ENCODE results near the gene TREML4. TPM values are rescaled to one million over a fixed set of nuclear protein-coding genes. Genes with fewer than 3 reads are reported as not detected.
"Not testable (repeated sequence)": the region's sequence is repeated elsewhere in the genome, so short reads cannot be mapped to it uniquely, and the experiment has no call there.

The TREML4 gene, protein sequence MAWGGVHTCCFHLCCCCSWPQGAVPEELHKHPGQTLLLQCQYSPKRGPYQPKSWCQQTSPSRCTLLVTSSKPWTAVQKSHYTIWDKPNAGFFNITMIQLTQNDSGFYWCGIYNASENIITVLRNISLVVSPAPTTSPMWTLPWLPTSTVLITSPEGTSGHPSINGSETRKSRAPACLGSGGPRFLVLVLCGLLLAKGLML
- not detected for total RNA-seq

GRCh38 chr6:41228096-41228495, at the start of gene TREML4:
TREML4 (plus strand) TSS chr6:41228349; CDS start chr6:41228428, 79 bp downstream.
- no peak for DNase-seq
- H3K27me3 Mint-ChIP-seq (ENCODE audit: low read depth) = no peaks in the 10 kb centered on the region
- CTCF ChIA-PET = interaction anchor here (1.4 kb wide), 1 partner anchor 46 kb away, joined by 3 read pairs; no protein-coding TSS in a partner anchor

DNA sequence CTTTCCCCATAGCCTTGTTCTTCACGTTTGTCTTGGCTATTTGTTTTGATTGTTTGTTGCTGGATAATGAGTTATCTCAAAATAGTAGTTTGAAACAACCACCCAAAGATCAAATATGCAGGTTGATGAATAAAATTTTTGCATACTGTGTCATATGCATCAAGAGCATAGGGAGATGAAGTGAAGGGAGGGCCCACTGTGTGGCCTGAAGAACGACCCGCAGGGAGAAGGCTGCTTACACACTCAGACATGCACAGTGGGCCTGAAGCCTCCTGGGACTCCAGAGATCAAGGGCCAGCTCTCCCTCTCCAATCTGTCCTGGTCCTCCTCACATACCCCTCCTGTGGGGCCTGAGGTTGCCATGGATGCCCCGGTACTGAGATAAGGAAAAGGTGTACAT, 49.0 kb upstream of the TREML4 start:
- intact Hi-C loops (cut with micrococcal nuclease) = no loop called here
- CTCF ChIA-PET = interaction anchor here (0.6 to 0.9 kb wide), 2 partner anchors 23 to 119 kb away, joined by 3 read pairs; no protein-coding TSS in a partner anchor
- H3K4me1 Mint-ChIP-seq (ENCODE audit: low read depth) = peaks cover 11% of the 10 kb centered on the region
- no peak overlapping the region for H3K4me3 Mint-ChIP-seq
- no peak for DNase-seq
- no peak overlapping the region for H3K27ac Mint-ChIP-seq
- H3K27me3 Mint-ChIP-seq (ENCODE audit: low read depth) = no peaks in the 10 kb centered on the region
- H3K9me3 Mint-ChIP-seq = no peaks in the 10 kb centered on the region
- no peaks in the 10 kb centered on the region for H3K36me3 Mint-ChIP-seq (ENCODE audit: low read depth)

More at GRCh38 chr6:41228096-41228495, at the start of gene TREML4:
- peak within 1 kb of the TSS; percentile 2 for H3K27ac Mint-ChIP-seq
- no peaks in the 10 kb centered on the region for H3K4me1 Mint-ChIP-seq (ENCODE audit: low read depth)
- no peaks in the 10 kb centered on the region for H3K9me3 Mint-ChIP-seq
- no peak within 1 kb of the TSS for H3K4me3 Mint-ChIP-seq
- intact Hi-C loops (cut with micrococcal nuclease) = no loop called here
- H3K36me3 Mint-ChIP-seq (ENCODE audit: low read depth) = no peaks in the 10 kb centered on the region

DNA sequence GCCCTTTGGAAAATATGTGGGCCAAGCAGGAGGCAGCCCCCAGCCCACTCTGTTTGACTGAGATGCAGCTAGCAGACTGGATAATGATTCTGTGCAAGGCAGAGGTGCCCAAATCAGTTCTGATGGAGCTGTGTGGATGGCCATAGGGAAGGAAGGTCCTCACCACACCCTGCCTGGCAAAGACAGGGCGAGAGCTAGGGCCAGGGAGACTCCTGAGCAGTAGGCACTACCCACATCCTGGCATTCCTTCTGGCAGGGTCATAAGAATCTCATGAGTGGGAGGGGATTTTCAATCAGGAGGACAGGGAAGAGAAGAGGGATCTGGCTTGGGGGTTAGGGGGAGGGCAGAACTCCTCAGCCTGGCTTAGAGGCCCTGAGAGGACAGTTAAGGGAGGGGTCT, 46.6 kb upstream of the TREML4 start:
- Mint-ChIP-seq H3K9me3 (no peaks in the 10 kb centered on the region), H3K36me3 (ENCODE audit: low read depth) (no peaks in the 10 kb centered on the region), H3K27ac (no peak overlapping the region), H3K4me1 (ENCODE audit: low read depth) (peaks cover 19% of the 10 kb centered on the region), H3K4me3 (no peak overlapping the region), H3K27me3 (ENCODE audit: low read depth) (no peaks in the 10 kb centered on the region)
- intact Hi-C loops (cut with micrococcal nuclease) = no loop called here
- CTCF ChIA-PET = interaction anchor here (0.6 to 2.0 kb wide), 20 partner anchors 8 to 177 kb away, joined by 3 to 13 read pairs (median 4); partner anchors contain the start of genes APOBEC2 and TREML4
- DNase-seq = no peak

GRCh38 chr6:41182069-41183034, 45.8 kb upstream of the TREML4 start:
- Mint-ChIP-seq H3K4me3 (no peak overlapping the region), H3K27ac (no peak overlapping the region), H3K36me3 (ENCODE audit: low read depth) (no peaks in the 10 kb centered on the region), H3K27me3 (ENCODE audit: low read depth) (no peaks in the 10 kb centered on the region), H3K4me1 (ENCODE audit: low read depth) (peaks cover 24% of the 10 kb centered on the region), H3K9me3 (no peaks in the 10 kb centered on the region)
- peak; percentile 74 for DNase-seq
- intact Hi-C loops (cut with micrococcal nuclease) = loop anchor here (1.0 to 2.0 kb wide), 4 partner anchors 90 to 176 kb away; partner anchors contain the start of genes NFYA and OARD1
- CTCF ChIA-PET = interaction anchor here (0.6 to 2.7 kb wide), 37 partner anchors 8 to 155 kb away, joined by 3 to 13 read pairs (median 4); partner anchors contain the start of genes APOBEC2, TREML2 and TREML4

DNA sequence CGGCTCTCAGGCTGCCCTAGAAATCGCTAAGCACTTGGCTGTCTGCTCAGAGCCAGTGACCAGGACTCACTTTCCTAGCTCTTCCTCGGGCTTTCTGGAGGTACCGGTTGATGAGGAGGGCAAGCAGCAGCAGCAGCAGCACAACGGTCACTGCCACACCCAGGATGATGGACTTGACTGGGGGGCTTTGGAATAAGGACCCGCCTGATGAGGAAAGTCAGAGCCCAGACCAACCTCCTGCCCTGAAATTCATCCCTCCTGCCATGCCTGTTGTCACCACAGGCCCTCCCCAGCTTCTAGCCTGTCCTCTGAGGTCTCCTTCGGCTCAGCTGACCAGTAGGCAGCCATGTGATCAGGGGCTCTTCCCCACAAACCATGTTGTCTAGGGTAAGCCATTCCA, 43.4 kb upstream of the TREML4 start:
- peaks cover 4% of the 10 kb centered on the region for H3K9me3 Mint-ChIP-seq
- no peak overlapping the region for H3K4me3 Mint-ChIP-seq
- H3K4me1 Mint-ChIP-seq (ENCODE audit: low read depth) = peaks cover 31% of the 10 kb centered on the region
- H3K27me3 Mint-ChIP-seq (ENCODE audit: low read depth) = no peaks in the 10 kb centered on the region
- H3K27ac Mint-ChIP-seq = no peak overlapping the region
- no peak for DNase-seq
- CTCF ChIA-PET = interaction anchor here (0.7 kb wide), 1 partner anchor 111 kb away, joined by 3 read pairs; no protein-coding TSS in a partner anchor
- H3K36me3 Mint-ChIP-seq (ENCODE audit: low read depth) = peaks cover under 1% of the 10 kb centered on the region
- intact Hi-C loops (cut with micrococcal nuclease) = no loop called here

- intact Hi-C loops (cut with micrococcal nuclease) = no loop called here
- H3K36me3 Mint-ChIP-seq (ENCODE audit: low read depth) = peaks cover 8% of the 10 kb centered on the region
- H3K4me1 Mint-ChIP-seq (ENCODE audit: low read depth) = peaks cover 31% of the 10 kb centered on the region
Observed at GRCh38 chr6:41186031-41186562, 42.1 kb upstream of the TREML4 start.

GRCh38 chr6:41187924-41188886, 39.9 kb upstream of the TREML4 start:
- H3K27ac Mint-ChIP-seq = no peak overlapping the region
- intact Hi-C loops (cut with micrococcal nuclease) = no loop called here
- no peaks in the 10 kb centered on the region for H3K27me3 Mint-ChIP-seq (ENCODE audit: low read depth)
- H3K36me3 Mint-ChIP-seq (ENCODE audit: low read depth) = peaks cover 10% of the 10 kb centered on the region
- CTCF ChIA-PET = interaction anchor here (0.6 to 1.7 kb wide), 5 partner anchors 9 to 131 kb away, joined by 3 to 8 read pairs (median 3); no protein-coding TSS in a partner anchor
- peaks cover 10% of the 10 kb centered on the region for H3K9me3 Mint-ChIP-seq
- no peak for DNase-seq
- no peak overlapping the region for H3K4me3 Mint-ChIP-seq
- H3K4me1 Mint-ChIP-seq (ENCODE audit: low read depth) = peaks cover 20% of the 10 kb centered on the region

More at GRCh38 chr6:41186031-41186562, 42.1 kb upstream of the TREML4 start:
- no peak overlapping the region for H3K4me3 Mint-ChIP-seq
- no peak for DNase-seq
- H3K27ac Mint-ChIP-seq = no peak overlapping the region
- H3K9me3 Mint-ChIP-seq = peaks cover 10% of the 10 kb centered on the region
- no peaks in the 10 kb centered on the region for H3K27me3 Mint-ChIP-seq (ENCODE audit: low read depth)
- CTCF ChIA-PET = interaction anchor here (0.8 to 1.7 kb wide), 3 partner anchors 8 to 93 kb away, joined by 3 to 8 read pairs (median 3); no protein-coding TSS in a partner anchor

GRCh38 chr6:41189046-41189445, 39.1 kb upstream of the TREML4 start:
- not testable (repeated sequence) for DNase-seq
- H3K9me3 Mint-ChIP-seq = peaks cover 10% of the 10 kb centered on the region

DNA sequence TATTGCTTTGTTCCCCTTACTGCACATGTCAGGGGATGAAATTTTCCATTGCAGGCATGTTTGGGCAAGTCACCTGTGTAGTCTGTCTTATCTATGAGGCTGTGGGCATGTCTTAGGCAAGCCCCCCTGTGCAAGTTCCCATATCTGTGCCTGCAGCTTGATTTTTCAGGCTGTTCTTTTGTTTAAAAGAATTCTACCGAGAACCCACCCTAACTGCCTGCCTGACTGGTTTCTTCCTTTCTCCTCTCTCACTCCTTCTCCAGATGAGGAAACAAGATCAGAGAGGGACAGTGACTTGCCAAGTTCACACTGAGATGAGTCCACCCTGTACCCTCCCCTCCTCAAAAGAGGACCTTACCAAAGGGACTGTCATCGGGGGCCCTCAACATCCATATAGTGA, 38.2 kb upstream of the TREML4 start:
- Mint-ChIP-seq H3K27ac (peak overlapping the region; percentile 57), H3K4me1 (ENCODE audit: low read depth) (peaks cover 31% of the 10 kb centered on the region)
- intact Hi-C loops (cut with micrococcal nuclease) = no loop called here

More at GRCh38 chr6:41189046-41189445, 39.1 kb upstream of the TREML4 start:
- H3K4me3 Mint-ChIP-seq; intact Hi-C loops (cut with micrococcal nuclease); H3K36me3 Mint-ChIP-seq (ENCODE audit: low read depth); H3K27me3 Mint-ChIP-seq (ENCODE audit: low read depth); H3K27ac Mint-ChIP-seq: not testable (repeated sequence)
- peaks cover 23% of the 10 kb centered on the region for H3K4me1 Mint-ChIP-seq (ENCODE audit: low read depth)
- CTCF ChIA-PET = interaction anchor here (0.6 to 1.4 kb wide), 3 partner anchors 8 to 131 kb away, joined by 3 to 4 read pairs (median 3); no protein-coding TSS in a partner anchor

DNA sequence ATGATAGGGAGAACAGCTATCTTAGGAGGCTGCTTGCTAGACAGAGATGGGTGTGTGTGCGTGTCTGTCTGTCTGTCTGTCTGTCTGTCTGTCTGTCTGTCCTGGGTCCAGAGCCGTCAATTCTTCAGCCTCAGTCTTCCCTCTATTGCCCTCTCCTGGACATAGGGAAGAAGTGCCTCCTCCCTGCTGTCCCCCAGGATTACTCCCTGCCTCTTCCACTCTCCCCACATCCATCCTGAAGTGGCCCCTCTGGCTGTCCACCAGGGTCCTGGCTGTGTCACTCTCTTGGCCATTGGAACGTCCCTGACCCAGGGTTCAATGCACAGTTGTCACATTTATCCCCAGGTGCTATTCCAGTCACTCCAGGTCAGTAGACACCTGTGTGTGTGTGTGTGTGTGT, 37.4 kb upstream of the TREML4 start:
- Mint-ChIP-seq H3K27me3 (ENCODE audit: low read depth) (no peaks in the 10 kb centered on the region), H3K36me3 (ENCODE audit: low read depth) (peaks cover 17% of the 10 kb centered on the region), H3K4me1 (ENCODE audit: low read depth) (peaks cover 35% of the 10 kb centered on the region), H3K4me3 (no peak overlapping the region), H3K27ac (no peak overlapping the region), H3K9me3 (peaks cover 10% of the 10 kb centered on the region)
- no peak for DNase-seq
- CTCF ChIA-PET = interaction anchor here (0.7 to 0.8 kb wide), 3 partner anchors 9 to 128 kb away, joined by 3 read pairs; no protein-coding TSS in a partner anchor
- intact Hi-C loops (cut with micrococcal nuclease) = loop anchor here (1.0 kb wide), 1 partner anchor 128 kb away; no protein-coding TSS in a partner anchor

More for the DNA sequence above, 38.2 kb upstream of the TREML4 start:
- Mint-ChIP-seq H3K4me3 (no peak overlapping the region), H3K27me3 (ENCODE audit: low read depth) (no peaks in the 10 kb centered on the region), H3K9me3 (peaks cover 10% of the 10 kb centered on the region), H3K36me3 (ENCODE audit: low read depth) (peaks cover 17% of the 10 kb centered on the region)
- DNase-seq = no peak
- CTCF ChIA-PET = interaction anchor here (0.7 to 1.4 kb wide), 6 partner anchors 8 to 130 kb away, joined by 3 to 4 read pairs (median 3); no protein-coding TSS in a partner anchor

DNA sequence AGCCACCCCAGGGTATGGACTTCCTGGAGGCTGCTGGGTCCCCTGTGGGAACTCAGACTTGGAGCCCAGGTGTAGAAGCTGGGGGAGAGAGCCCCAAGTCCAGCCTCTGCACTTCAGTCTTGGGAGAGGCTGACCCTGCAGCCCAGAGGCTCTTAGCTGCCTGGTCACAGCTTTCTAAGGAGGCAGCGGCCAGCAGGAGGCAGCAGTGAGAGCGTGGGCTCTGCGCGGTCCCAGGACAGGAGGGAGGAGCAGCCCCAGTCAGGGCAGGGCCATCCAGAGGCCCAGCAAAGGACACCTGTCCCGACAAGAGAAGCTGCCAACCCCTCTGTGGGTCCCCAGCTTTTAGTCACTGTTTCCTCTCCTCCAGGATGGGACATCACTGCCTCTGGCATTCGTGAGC, 36.6 kb upstream of the TREML4 start:
- peaks cover 10% of the 10 kb centered on the region for H3K9me3 Mint-ChIP-seq
- no peak overlapping the region for H3K27ac Mint-ChIP-seq
- no peak overlapping the region for H3K4me3 Mint-ChIP-seq
- CTCF ChIA-PET = interaction anchor here (0.6 to 1.4 kb wide), 5 partner anchors 9 to 122 kb away, joined by 3 to 8 read pairs (median 4); no protein-coding TSS in a partner anchor
- H3K36me3 Mint-ChIP-seq (ENCODE audit: low read depth) = peaks cover 17% of the 10 kb centered on the region
- H3K4me1 Mint-ChIP-seq (ENCODE audit: low read depth) = peaks cover 37% of the 10 kb centered on the region
- no peak for DNase-seq
- no peaks in the 10 kb centered on the region for H3K27me3 Mint-ChIP-seq (ENCODE audit: low read depth)
- intact Hi-C loops (cut with micrococcal nuclease) = loop anchor here (1.0 kb wide), 1 partner anchor 127 kb away; no protein-coding TSS in a partner anchor
